Left renal cortex interstitium (tissue), 4 donors: ENCODE measurements around the gene KYNU. TPM values are rescaled to one million over a fixed set of nuclear protein-coding genes. Genes with fewer than 3 reads are reported as not detected.
"Not testable (repeated sequence)": the region's sequence is repeated elsewhere in the genome, so short reads cannot be mapped to it uniquely, and the experiment has no call there.

Source experiments
- DNase-seq, 4 donors: peaks; one replicate each; pipeline ENCODE4 v3.0.0-alpha.2; 2013; ENCODE audit warnings: low read depth in 4 of 4, low spot score in 2 of 4, missing footprints in 1 of 4
- polyA plus RNA-seq, 4 donors: library from polyadenylated mRNA; unstranded; fragments of 120-200 nt; gene quantifications; one replicate each; pipeline ENCODE4 v1.2.1, GENCODE V29; 2013; ENCODE audit not compliant: insufficient read length in 4 of 4

Gene KYNU
- polyA plus RNA-seq, 4 donors, result 4.5 to 7.1 (median 5.4) TPM

GRCh38 chr2:142993771-142994170 lies 116.3 kb downstream of the KYNU start:
- no peak for DNase-seq

DNA sequence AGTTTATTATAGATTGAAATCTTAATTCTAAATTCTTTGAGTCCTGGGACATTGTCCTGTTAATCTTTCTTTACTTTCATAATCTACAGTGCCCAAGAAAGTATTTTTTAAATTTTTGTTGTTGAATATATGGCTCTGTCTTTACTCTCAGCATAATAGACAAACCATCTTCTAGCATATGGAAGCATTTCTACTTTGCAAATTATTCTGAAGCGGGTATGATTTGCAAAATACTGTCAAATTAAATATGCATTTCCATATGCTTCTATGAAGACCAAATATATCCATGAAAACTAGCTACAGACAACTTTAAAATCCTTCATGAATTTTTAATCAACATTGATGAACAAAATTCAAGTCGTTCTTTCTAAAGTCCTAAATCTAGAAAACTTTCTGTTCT lies 117.2 kb downstream of the KYNU start:
- no peak for DNase-seq

DNA sequence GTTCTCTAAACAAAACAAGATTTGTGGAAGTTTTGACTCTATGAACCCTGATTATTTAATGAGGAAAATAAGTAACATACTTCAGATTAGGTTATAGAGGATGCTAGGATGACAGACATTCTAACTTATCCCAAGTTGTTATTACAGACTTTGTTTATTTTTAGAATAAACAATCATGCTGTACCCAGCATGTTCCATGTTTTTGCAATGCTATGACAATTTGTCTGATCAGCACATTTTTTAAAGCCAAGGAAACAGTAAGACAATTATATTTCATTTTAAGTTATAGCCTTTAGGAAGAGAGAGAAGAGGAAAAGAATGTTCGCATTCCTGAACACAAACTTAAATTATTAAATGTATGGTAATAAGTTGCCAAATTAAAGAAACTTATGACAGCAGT lies 119.8 kb downstream of the KYNU start:
- DNase-seq, result no peak

DNA sequence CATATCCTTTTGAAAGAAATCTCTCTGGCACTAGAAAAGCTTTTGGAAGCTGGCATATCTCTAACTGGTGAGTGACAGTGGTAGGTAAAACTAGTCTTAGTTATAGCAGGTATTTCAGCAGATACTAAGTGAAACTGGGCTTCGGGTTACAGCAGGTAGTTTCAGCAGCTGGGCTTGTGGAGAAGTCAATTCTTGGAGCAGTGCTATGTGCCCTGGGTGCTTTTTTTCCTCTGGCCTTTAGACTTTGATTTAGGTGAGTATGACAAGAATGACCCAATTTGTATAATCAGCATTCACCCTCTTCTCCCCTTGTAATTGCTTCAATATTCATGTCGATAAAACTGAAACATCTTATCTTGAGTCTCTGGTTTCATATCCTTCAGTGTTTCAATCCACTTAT lies 123.1 kb downstream of the KYNU start:
- no peak for DNase-seq

DNA sequence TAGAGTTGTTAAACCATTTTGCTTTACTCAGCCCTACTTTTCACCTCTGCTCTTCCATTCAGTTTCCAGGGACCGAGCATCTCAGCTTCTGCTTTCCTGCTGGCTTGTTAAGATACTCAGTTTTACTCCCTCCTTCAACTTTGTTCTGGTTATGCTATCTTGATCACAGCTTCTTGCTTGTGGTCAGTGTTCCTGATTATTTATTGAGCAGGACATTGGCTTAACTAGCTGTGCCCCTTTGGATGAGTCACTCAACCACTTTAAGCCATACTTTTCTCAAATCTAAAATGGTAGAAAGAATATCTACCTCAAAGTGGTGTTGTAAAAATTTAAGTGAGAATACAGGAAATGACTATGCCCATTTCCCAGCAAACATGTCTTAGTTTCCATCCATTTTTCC lies 124.0 kb downstream of the KYNU start:
- DNase-seq, result no peak

GRCh38 chr2:143015656-143016055 lies 138.2 kb downstream of the KYNU start:
- DNase-seq, result no peak

GRCh38 chr2:143026411-143027054 lies 149.1 kb downstream of the KYNU start:
- no peak for DNase-seq

DNA sequence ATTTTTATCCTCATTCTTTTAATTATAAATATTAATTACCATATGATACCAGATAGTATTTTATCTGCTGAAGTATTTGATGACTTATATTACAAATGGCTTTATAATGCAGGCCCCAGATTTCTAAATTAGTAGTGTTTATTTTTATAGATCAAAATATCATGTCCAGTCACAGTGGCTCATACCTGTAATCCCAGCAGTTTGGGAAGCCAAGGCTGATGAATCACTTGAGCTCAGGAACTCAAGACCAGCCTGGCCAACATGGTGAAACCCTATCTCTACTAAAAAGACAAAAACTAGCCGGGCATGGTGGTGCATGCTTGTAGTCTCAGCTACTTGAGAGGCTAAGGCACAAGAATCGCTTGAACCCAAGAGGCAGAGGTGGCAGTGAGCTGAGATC lies 151.7 kb downstream of the KYNU start:
- no peak for DNase-seq

DNA sequence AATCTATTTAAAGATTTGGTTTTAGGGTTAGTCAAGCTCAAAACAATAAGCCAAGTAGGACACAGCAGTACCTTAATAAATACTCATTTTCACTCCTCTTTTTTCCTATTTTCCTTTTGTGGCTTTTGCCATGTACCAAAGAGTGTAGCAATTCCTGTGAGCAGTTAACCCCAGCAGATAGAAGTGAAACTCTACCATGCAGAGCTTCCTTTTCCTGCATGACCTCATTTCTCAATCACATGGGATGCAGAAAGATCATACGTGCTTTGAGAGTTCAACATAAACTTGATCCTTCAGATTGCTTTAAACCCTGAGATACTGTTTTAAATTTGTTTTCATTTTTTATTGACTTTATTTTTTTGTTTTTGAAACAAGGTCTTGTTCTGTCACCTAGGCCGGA lies 152.7 kb downstream of the KYNU start:
- DNase-seq, result no peak

- DNase-seq, result peak in 3 of 4 donors; percentile 45 to 74 (median 57)
These were observed 157.0 kb downstream of the KYNU start for GRCh38 chr2:143034292-143035074.

DNA sequence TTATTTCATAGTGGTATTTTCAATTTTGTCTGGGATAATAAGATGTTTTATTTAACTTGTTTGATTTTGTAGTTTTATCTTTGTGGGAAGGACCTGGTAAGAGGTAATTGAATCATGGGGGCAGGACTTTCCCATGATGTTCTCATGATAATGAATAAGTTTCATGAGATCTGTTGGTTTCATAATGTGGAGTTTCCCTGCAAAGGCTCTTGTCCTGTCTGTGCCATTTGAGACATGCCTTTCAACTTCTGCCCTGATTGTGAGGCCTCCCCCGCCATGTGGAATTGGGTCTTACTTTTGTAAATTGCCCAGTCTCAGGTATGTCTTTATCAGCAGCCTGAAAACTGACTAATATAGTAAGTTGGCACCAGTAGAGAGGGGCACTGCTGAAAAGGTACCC lies 174.0 kb downstream of the KYNU start:
- DNase-seq, result no peak

GRCh38 chr2:143053437-143053836 lies 176.0 kb downstream of the KYNU start:
- not testable (repeated sequence) for DNase-seq

DNA sequence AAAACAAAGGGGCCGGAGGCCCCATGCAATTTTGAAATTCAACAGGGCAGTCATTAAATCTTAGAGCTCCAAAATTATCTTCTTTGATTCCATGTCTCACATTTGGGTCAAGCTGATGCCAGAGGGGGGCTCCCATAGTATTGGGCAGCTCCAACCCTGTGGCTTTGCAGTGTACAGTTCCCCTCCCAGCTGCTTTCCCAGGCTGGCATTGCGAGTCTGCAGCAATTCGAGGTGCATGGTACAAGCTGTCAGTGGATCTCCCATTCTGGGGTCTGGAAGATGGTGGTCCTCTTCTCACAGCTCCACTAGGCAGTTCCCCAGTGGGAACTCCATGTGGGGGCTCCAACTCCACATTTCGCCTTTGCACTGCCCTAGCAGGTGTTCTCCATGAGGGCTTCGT lies 179.1 kb downstream of the KYNU start:
- no peak for DNase-seq

GRCh38 chr2:143058851-143059250 lies 181.4 kb downstream of the KYNU start:
- no peak for DNase-seq

DNA sequence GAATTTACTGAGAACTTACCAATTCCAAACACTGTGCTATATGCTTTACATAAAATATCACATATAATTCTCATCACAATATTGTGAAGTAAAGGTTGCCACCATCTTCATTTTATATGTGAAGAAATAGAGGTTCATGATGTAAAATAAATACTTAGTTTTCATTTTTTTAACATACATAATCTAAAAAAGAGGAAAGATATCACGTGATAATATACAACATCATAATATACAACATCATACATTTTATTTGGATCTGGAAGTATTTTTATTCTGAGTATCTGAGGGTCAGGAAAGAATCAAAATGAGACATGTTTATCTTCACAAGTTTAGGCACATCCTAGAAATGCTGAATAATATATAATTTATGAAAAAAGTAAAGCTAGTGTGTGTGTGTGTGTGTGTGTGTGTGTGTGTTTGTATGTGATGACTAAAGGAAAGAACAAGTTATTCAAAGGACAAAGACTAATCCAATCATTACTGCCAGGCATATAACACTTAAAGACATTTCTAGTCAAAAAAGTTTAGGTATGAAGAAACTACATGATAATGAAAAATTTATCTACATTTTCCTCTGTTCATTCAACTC lies 186.2 kb downstream of the KYNU start:
- DNase-seq, result no peak

GRCh38 chr2:143068094-143068493 lies 190.6 kb downstream of the KYNU start:
- DNase-seq, result no peak

DNA sequence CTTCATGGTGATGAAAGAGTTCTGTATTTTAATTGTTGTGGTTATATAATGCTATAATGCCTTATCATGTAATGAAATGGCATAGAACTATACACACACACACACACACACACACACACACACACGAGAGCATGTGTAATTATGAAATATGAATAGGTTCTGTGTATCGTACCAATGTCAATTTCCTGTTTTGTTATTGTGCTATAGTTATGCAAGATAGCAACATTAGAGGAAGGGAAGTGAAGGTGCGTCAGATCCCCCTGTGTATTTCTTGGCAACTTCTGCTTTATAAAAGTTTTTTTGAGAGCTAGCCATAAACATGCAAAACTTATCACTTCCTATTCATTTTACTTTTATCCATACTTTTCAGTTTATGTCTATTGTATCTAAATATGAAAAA lies 191.0 kb downstream of the KYNU start:
- no peak for DNase-seq

DNA sequence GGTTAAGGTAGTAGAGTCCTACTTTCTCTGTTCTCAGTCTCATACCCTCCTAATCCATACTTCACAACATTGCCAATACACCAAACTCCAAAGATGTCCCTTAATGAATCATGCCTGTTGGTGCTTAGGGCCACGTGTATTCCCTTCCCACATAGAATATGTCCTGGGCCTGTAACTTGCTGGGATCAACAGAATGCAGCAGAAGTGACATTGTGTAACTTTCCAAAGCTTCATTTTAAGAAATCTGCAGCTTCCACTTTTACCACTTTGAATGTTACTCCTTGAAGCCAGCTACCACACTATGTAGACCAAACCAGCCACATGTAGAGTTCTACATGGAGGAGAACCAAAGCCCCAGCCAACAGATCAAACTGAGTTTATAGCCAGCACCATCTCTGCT lies 193.2 kb downstream of the KYNU start:
- no peak for DNase-seq

- DNase-seq, result no peak
These were observed 193.9 kb downstream of the KYNU start for GRCh38 chr2:143071185-143071876.

DNA sequence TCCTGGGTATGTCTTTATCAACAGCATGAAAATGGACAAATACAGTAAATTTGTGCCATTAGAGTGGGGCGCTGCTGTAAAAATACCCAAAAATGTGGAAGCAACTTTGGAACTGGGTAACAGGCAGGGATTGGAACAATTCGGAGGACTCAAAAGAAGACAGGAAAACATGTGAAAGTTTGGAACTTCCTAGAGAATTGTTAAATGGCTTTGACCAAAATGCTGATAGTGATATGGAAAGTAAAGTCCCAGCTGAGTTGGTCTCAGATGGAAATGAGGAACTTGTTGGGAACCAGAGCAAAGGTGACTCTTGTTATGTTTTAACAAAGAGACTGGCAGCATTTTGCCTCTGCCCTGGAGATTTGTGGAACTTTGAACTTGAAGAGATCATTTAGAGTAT lies 197.4 kb downstream of the KYNU start:
- DNase-seq, result not testable (repeated sequence)

DNA sequence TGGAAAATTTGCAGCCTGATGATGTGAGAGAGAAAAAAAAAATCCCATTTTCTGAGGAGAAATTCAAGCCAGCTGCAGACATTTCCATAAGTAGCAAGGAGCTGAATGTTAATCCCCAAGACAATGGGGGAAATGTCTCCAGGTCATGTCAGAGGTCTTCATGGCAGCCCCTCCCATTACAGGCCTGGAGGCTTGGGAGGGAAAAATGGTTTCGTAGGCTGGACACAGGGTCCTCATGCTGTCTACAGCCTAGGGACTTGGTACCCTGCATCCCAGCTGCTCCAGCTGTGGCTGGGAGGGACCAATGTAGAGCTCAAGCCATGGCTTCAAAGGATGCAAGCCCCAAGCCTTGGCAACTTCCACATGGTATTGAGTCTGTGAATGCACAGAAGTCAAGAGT lies 198.2 kb downstream of the KYNU start:
- DNase-seq, result no peak
